ENCODE results near the gene FTH1. TPM values are rescaled to one million over a fixed set of nuclear protein-coding genes. Genes with fewer than 3 reads are reported as not detected.
A peak's percentile ranks its signal among the peaks of the same experiment; 100 is the strongest.

FTH1 gene
- total RNA-seq, 1 experiment from 2014 or later: 3,345 TPM

- Histone ChIP-seq H3K4me2 (ENCODE audit: low read length) (no peak overlapping the region), H3K27ac (ENCODE audit: low read depth, low read length) (no peak overlapping the region), H3K9me2 (ENCODE audit: insufficient read depth) (no peaks in the 10 kb centered on the region), H3K27me3 (ENCODE audit: insufficient read depth, low read length) (no peaks in the 10 kb centered on the region), H3K9ac (ENCODE audit: low read length) (no peak overlapping the region), H3K36me3 (ENCODE audit: control insufficient read depth in 1 of 2, insufficient read depth in 2 of 2, low read length in 2 of 2) (no peaks in the 10 kb centered on the region), H2AFZ (ENCODE audit: low read depth, low read length, poor library complexity, severe bottlenecking) (peak overlapping the region; percentile 32), H3K4me1 (ENCODE audit: control insufficient read depth in 1 of 2, insufficient read depth in 2 of 2, low read length in 2 of 2) (peaks cover 4 to 13% of the 10 kb centered on the region in 2 experiments; a peak in 2 of 4 replicates), H3K4me3 (replicated peaks in 1 of 2; ENCODE audit: low read depth in 1 of 2, low read length in 2 of 2) (no peak overlapping the region), H3K9me3 (ENCODE audit: control insufficient read depth in 1 of 2, insufficient read depth in 1 of 2, low read depth in 1 of 2, low read length in 2 of 2) (no peaks in the 10 kb centered on the region), H4K20me1 (ENCODE audit: insufficient read depth) (no peaks in the 10 kb centered on the region), H3K79me2 (ENCODE audit: insufficient read depth, low read length) (no peaks in the 10 kb centered on the region)
- TF ChIP-seq SIN3A (IDR thresholded peaks at IDR 0.05; ENCODE audit: low read depth) (no peak), EZH2 (IDR thresholded peaks at IDR 0.05) (no peak), POLR2AphosphoS5 (IDR thresholded peaks at IDR 0.05; ENCODE audit: low read depth, low read length) (peak; percentile 54), POLR2A (IDR thresholded peaks at IDR 0.05; ENCODE audit: borderline replicate concordance, extremely low read depth, insufficient read depth, insufficient read length) (peak; percentile 20), ZBTB33 (IDR thresholded peaks at IDR 0.05; ENCODE audit: extremely low read depth, insufficient replicate concordance, low read length) (no peak), CEBPB (IDR thresholded peaks at IDR 0.05; ENCODE audit: low read depth) (peak; percentile 96), SP1 (IDR thresholded peaks at IDR 0.05; ENCODE audit: low read depth) (peak; percentile 61; the same call in 1 of the 2 replicates), MAX (IDR thresholded peaks at IDR 0.05) (no peak), SRF (IDR thresholded peaks at IDR 0.05; ENCODE audit: low read depth) (no peak), ATF3 (IDR thresholded peaks at IDR 0.05) (no peak)
- peak; percentile 65 for ATAC-seq
- TSS peak; percentile 100 for BruUV-seq (replicated peaks)
- DNase-seq (ENCODE audit: low read depth, low spot score): peak; percentile 81
- intact Hi-C loops (cut with micrococcal nuclease): loop anchor here (2.0 kb wide), 1 partner anchor 133 kb away; no protein-coding TSS in a partner anchor
- POLR2A ChIA-PET: interaction anchor here (0.6 to 5.5 kb wide), 17 partner anchors 12 to 162 kb away, joined by 3 to 60 read pairs (median 5); partner anchors contain the start of gene FTH1
- CTCF ChIA-PET: interaction anchor here (0.7 to 6.4 kb wide), 8 partner anchors 10 to 159 kb away, joined by 3 to 162 read pairs (median 8); partner anchors contain the start of genes FEN1 and TMEM258
- RAD21 ChIA-PET (ENCODE audit: low non-redundant PET in 1 of 2, low total read pairs in 2 of 2, uncharacterized antibody in 2 of 2, unreplicated experiment in 2 of 2): interaction anchor here (0.7 to 1.1 kb wide), 3 partner anchors 34 to 104 kb away, joined by 4 to 13 read pairs (median 4); no protein-coding TSS in a partner anchor
Measured at GRCh38 chr11:61949169-61950034, 18.0 kb downstream of the FTH1 start.
